GM12892 (cell line): ENCODE results near the gene TIAM1.

Experiments
- POLR2A ChIP-seq: IDR thresholded peaks from 2 replicates; pipeline ENCODE4 v1.6.1; 2011; ENCODE audit warnings: low read depth, low read length, control low read depth
- POLR2AphosphoS5 ChIP-seq: IDR thresholded peaks from 2 replicates; pipeline ENCODE4 v1.6.1; 2011; ENCODE audit warnings: low read depth, low read length, control low read depth

DNA sequence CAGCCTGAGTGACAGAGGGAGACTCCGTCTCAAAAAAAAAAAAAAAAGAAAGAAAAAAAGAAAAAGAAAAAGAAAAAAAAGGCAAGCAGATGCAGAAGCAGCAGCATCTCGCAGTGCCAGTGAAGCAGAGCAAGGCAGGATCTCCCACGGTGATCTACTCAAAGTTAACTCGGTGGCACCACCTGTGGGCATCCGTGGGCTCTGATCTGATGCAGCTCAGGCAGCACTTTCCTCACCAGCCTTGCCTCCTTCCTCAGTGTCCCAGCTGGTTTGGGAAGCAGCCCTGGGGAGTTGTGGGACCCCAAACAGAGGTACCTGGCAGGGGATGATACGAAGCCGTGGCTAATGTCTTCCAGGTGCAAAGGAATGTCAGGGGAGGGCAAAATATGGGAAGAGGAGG is 201.5 kb downstream of the TIAM1 start:
- TF ChIP-seq POLR2AphosphoS5 (no peak), POLR2A (no peak)
